K562 (cell line): ENCODE results near the gene RPS10. TPM values are rescaled to one million over a fixed set of nuclear protein-coding genes. Genes with fewer than 3 reads are reported as not detected.

Source experiments
- ATF2 ChIP-seq: sonication (generic); formaldehyde crosslinking; IDR thresholded peaks from 2 replicates; pipeline ENCODE4 v1.8.1; 2022; ENCODE audit warnings: missing genetic modification reagents
- BRD9 ChIP-seq: fragments of 450-650 bp; IDR thresholded peaks from 2 replicates; pipeline ENCODE4 v1.6.1; 2018; ENCODE audit warnings: low read depth; ENCODE audit not compliant: partially characterized antibody
- COPS2 ChIP-seq: fragments of 450-650 bp; conservative IDR thresholded peaks from 2 replicates; pipeline ENCODE4 v1.6.1; 2016; ENCODE audit warnings: mild to moderate bottlenecking, moderate library complexity
- MGA ChIP-seq: fragments of 450-650 bp; IDR thresholded peaks from 2 replicates; pipeline ENCODE4 v1.6.1; 2016; ENCODE audit warnings: mild to moderate bottlenecking, moderate library complexity
- NKRF ChIP-seq: fragments of 450-650 bp; IDR thresholded peaks from 2 replicates; pipeline ENCODE4 v1.6.1; 2016; ENCODE audit warnings: borderline replicate concordance
- SETDB1 ChIP-seq: IDR thresholded peaks from one replicate; pipeline ENCODE4 v1.6.1; 2012; ENCODE audit warnings: low read length, control low read depth, inconsistent platforms
- TAF9B ChIP-seq: fragments of 450-650 bp; IDR thresholded peaks from 2 replicates; pipeline ENCODE4 v1.6.1; 2018; ENCODE audit warnings: mild to moderate bottlenecking; ENCODE audit not compliant: partially characterized antibody
- TAL1 ChIP-seq: fragments of 450-650 bp; IDR thresholded peaks from 2 replicates; pipeline ENCODE4 v1.6.1; 2016; ENCODE audit warnings: mild to moderate bottlenecking
- XRCC4 ChIP-seq: IDR thresholded peaks from one replicate; pipeline ENCODE4 v1.6.1; 2011; ENCODE audit not compliant: insufficient read depth, insufficient read length; ENCODE audit errors: extremely low read depth
- ZNF280B ChIP-seq: fragments of 250-450 bp; sonication (Bioruptor Pico); IDR thresholded peaks from 2 replicates; pipeline ENCODE4 v1.5.1; 2021; ENCODE audit warnings: mild to moderate bottlenecking
- polyA plus RNA-seq, 8 experiments: library from polyadenylated mRNA; depleted of rRNA in 4 of 8; stranded (reverse) in 5 of 8; unstranded in 3 of 8; fragments of >200 nt; fragmentation: Nextera tagmentation in 2 of 8; fragmentation: Illumina TruSeq in 1 of 8; extraction: Ambion mirVana in 2 of 8; extraction: Trizol in 1 of 8; gene quantifications; 2 replicates each; pipeline versions ENCODE4 v1.2.1 to v1.2.3, GENCODE V29; 2011 to 2014; ENCODE audit warnings: inconsistent platforms in 1 of 8, missing spikeins in 1 of 8
- total RNA-seq, 7 experiments: library from RNA; depleted of rRNA in 6 of 7; stranded (reverse); fragments of >200 nt in 6 of 7; fragmentation: Illumina TruSeq in 2 of 7; extraction: Trizol in 2 of 7; gene quantifications; 2 replicates each; pipeline versions ENCODE4 v1.2.1 to v1.2.3, GENCODE V29; 2011 to 2021; ENCODE audit warnings: low replicate concordance in 1 of 7

RPS10 gene
- total and polyA plus RNA-seq, 9 of the 15 experiments (the other 6 are each of a cell fraction or from before 2014, with no cell fraction given) = 2,680 to 5,251 (median 3,876) TPM

- no peak for TF ChIP-seq TAF9B
- TF ChIP-seq NKRF = peak; percentile 37; the same call in 1 of the 2 replicates
- TF ChIP-seq SETDB1 = no peak
- no peak for TF ChIP-seq BRD9
- no peak for TF ChIP-seq MGA
- no peak for TF ChIP-seq ATF2 (CRISPR knock-in tag)
- no peak for TF ChIP-seq XRCC4
- TF ChIP-seq ZNF280B (CRISPR knock-in tag) = no peak
- TF ChIP-seq TAL1 = no peak
- no peak for TF ChIP-seq COPS2
Observed at GRCh38 chr6:34386316-34387137, 39.3 kb downstream of the RPS10 start (continued).
